ENCODE results near the gene E2F4.
A peak's percentile ranks its signal among the peaks of the same experiment; 100 is the strongest.

Gene E2F4

GRCh38 chr16:67157892-67158635 lies 33.9 kb upstream of the E2F4 start:
- no peak for FAIRE-seq
- DNase-seq (ENCODE audit: low spot score), result no peak

GRCh38 chr16:67158637-67159600 lies 33.0 kb upstream of the E2F4 start:
- DNase-seq (ENCODE audit: low spot score) (no peak), FAIRE-seq (no peak)

- no peak for DNase-seq (ENCODE audit: low spot score)
- FAIRE-seq, result no peak
These were observed 30.3 kb upstream of the E2F4 start for GRCh38 chr16:67161595-67162058.

GRCh38 chr16:67162506-67163163 lies 29.3 kb upstream of the E2F4 start:
- no peak for DNase-seq (ENCODE audit: low spot score)
- FAIRE-seq, result no peak

- DNase-seq (ENCODE audit: low spot score), result no peak
- no peak for FAIRE-seq
These were observed 28.6 kb upstream of the E2F4 start for GRCh38 chr16:67163164-67163998.

- DNase-seq (ENCODE audit: low spot score) (no peak), FAIRE-seq (no peak)
These were observed 27.9 kb upstream of the E2F4 start for GRCh38 chr16:67163999-67164558.

- no peak for FAIRE-seq
- DNase-seq (ENCODE audit: low spot score), result no peak
These were observed 27.3 kb upstream of the E2F4 start, which contains the start of gene HSF4 for GRCh38 chr16:67164599-67165061. Gene HSF4 (plus strand): TSS chr16:67164745. CDS start chr16:67164812, 67 bp downstream.

- no peak for DNase-seq (ENCODE audit: low spot score)
- no peak for FAIRE-seq
These were observed 26.6 kb upstream of the E2F4 start for GRCh38 chr16:67165121-67166078.

- FAIRE-seq (no peak), DNase-seq (ENCODE audit: low spot score) (no peak)
These were observed 25.8 kb upstream of the E2F4 start for GRCh38 chr16:67166110-67166547.

GRCh38 chr16:67166598-67167168 lies 25.3 kb upstream of the E2F4 start:
- DNase-seq (ENCODE audit: low spot score), result no peak

GRCh38 chr16:67167588-67167987 lies 24.4 kb upstream of the E2F4 start:
- no peak for DNase-seq (ENCODE audit: low spot score)
- no peak for FAIRE-seq

More at GRCh38 chr16:67166598-67167168, 25.3 kb upstream of the E2F4 start:
- FAIRE-seq, result no peak

- no peak for FAIRE-seq
- no peak for DNase-seq (ENCODE audit: low spot score)
These were observed 22.9 kb upstream of the E2F4 start for GRCh38 chr16:67169011-67169451.

- FAIRE-seq (no peak), DNase-seq (ENCODE audit: low spot score) (no peak)
These were observed 22.2 kb upstream of the E2F4 start for GRCh38 chr16:67169642-67170167.

- DNase-seq (ENCODE audit: low spot score) (peak; percentile 79), FAIRE-seq (no peak)
These were observed 21.6 kb upstream of the E2F4 start, which contains the start of gene NOL3 for GRCh38 chr16:67170168-67170948. Gene NOL3 (plus strand): TSS chr16:67170538.

GRCh38 chr16:67170949-67171649 lies 20.9 kb upstream of the E2F4 start:
- DNase-seq (ENCODE audit: low spot score), result peak; percentile 37
- FAIRE-seq, result no peak

- no peak for FAIRE-seq
- DNase-seq (ENCODE audit: low spot score), result no peak
These were observed 18.6 kb upstream of the E2F4 start for GRCh38 chr16:67173323-67173722.

All from RCC 7860 (cell line).